HepG2 (cell line): Measurements from ENCODE around the gene PDK1. TPM values are rescaled to one million over a fixed set of nuclear protein-coding genes. Genes with fewer than 3 reads are reported as not detected.

Source experiments
- ATF3 ChIP-seq: sonication (generic); formaldehyde crosslinking; IDR thresholded peaks from 2 replicates; pipeline ENCODE4 v1.4.0; 2020; ENCODE audit warnings: missing genetic modification reagents
- BCLAF1 ChIP-seq: fragments of 450-650 bp; IDR thresholded peaks from 2 replicates; pipeline ENCODE4 v1.6.1; 2017; ENCODE audit warnings: mild to moderate bottlenecking
- CSRNP2 ChIP-seq: sonication (generic); formaldehyde crosslinking; conservative IDR thresholded peaks from 2 replicates; pipeline ENCODE4 v1.8.0; 2022; ENCODE audit warnings: low read depth, missing genetic modification reagents
- HOXA3 ChIP-seq: sonication (generic); formaldehyde crosslinking; IDR thresholded peaks from 2 replicates; pipeline ENCODE4 v1.5.0; 2020; ENCODE audit warnings: missing genetic modification reagents
- MED8 ChIP-seq: sonication (generic); formaldehyde crosslinking; IDR thresholded peaks from 2 replicates; pipeline ENCODE4 v1.8.1; 2023; ENCODE audit warnings: mild to moderate bottlenecking, missing genetic modification reagents; ENCODE audit not compliant: insufficient replicate concordance
- NRL ChIP-seq: sonication (generic); formaldehyde crosslinking; IDR thresholded peaks from 2 replicates; pipeline ENCODE4 v1.5.0; 2020; ENCODE audit warnings: missing genetic modification reagents, mild to moderate bottlenecking, moderate library complexity, borderline replicate concordance
- PBX2 ChIP-seq: IDR thresholded peaks from 2 replicates; pipeline ENCODE4 v1.6.1; 2016; ENCODE audit warnings: control low read depth
- PHF20 ChIP-seq: sonication (generic); formaldehyde crosslinking; IDR thresholded peaks from 2 replicates; pipeline ENCODE4 v1.5.0; 2020; ENCODE audit warnings: mild to moderate bottlenecking, missing genetic modification reagents
- TARDBP ChIP-seq: sonication (generic); formaldehyde crosslinking; IDR thresholded peaks from 2 replicates; pipeline ENCODE4 v1.8.0; 2022; ENCODE audit warnings: mild to moderate bottlenecking, missing genetic modification reagents
- TFDP1 ChIP-seq: IDR thresholded peaks from 2 replicates; pipeline ENCODE4 v1.6.1; 2016; ENCODE audit warnings: missing compliant biosample characterization, missing genetic modification reagents, borderline replicate concordance
- TOE1 ChIP-seq: sonication (generic); formaldehyde crosslinking; IDR thresholded peaks from 2 replicates; pipeline ENCODE4 v1.4.0; 2020; ENCODE audit warnings: mild to moderate bottlenecking, missing genetic modification reagents
- YY1 ChIP-seq: IDR thresholded peaks from 2 replicates; pipeline ENCODE4 v1.6.1; 2011; ENCODE audit warnings: low read length, low read depth, moderate library complexity, mild to moderate bottlenecking; ENCODE audit not compliant: insufficient read depth, insufficient replicate concordance
- ZBTB2 ChIP-seq: sonication (generic); formaldehyde crosslinking; IDR thresholded peaks from 2 replicates; pipeline ENCODE4 v1.8.0; 2022; ENCODE audit warnings: low read depth, missing genetic modification reagents
- ZNF382 ChIP-seq: sonication (generic); formaldehyde crosslinking; IDR thresholded peaks from 2 replicates; pipeline ENCODE4 v1.5.0; 2020; ENCODE audit warnings: missing genetic modification reagents, mild to moderate bottlenecking, borderline replicate concordance
- ZNF383 ChIP-seq: sonication (generic); formaldehyde crosslinking; IDR thresholded peaks from 2 replicates; pipeline ENCODE4 v1.4.0; 2020; ENCODE audit warnings: missing genetic modification reagents, mild to moderate bottlenecking, borderline replicate concordance
- ZNF430 ChIP-seq: sonication (generic); formaldehyde crosslinking; IDR thresholded peaks from 2 replicates; pipeline ENCODE4 v1.9.0; 2021; ENCODE audit warnings: mild to moderate bottlenecking, missing genetic modification reagents
- ZNF605 ChIP-seq: sonication (generic); formaldehyde crosslinking; IDR thresholded peaks from 2 replicates; pipeline ENCODE4 v1.8.0; 2022; ENCODE audit warnings: mild to moderate bottlenecking, missing genetic modification reagents
- ZNF749 ChIP-seq: sonication (generic); formaldehyde crosslinking; IDR thresholded peaks from 2 replicates; pipeline ENCODE4 v1.8.0; 2022; ENCODE audit warnings: mild to moderate bottlenecking, missing genetic modification reagents, moderate library complexity, borderline replicate concordance
- ZNF777 ChIP-seq: sonication (generic); formaldehyde crosslinking; IDR thresholded peaks from 2 replicates; pipeline ENCODE4 v1.4.0; 2020; ENCODE audit warnings: missing genetic modification reagents
- ZNF891 ChIP-seq: sonication (generic); formaldehyde crosslinking; IDR thresholded peaks from 2 replicates; pipeline ENCODE4 v1.5.0; 2020; ENCODE audit warnings: mild to moderate bottlenecking, missing genetic modification reagents
- polyA plus RNA-seq, 8 experiments: library from polyadenylated mRNA; depleted of rRNA in 3 of 8; stranded (reverse) in 7 of 8; unstranded in 1 of 8; fragments of >200 nt; fragmentation: Illumina TruSeq in 4 of 8; extraction: Trizol in 4 of 8; gene quantifications; 2 replicates each; pipeline versions ENCODE4 v1.2.1 to v1.2.3, GENCODE V29; 2011 to 2016; ENCODE audit warnings: low read depth in 4 of 8, missing spikeins in 1 of 8, mixed read lengths in 1 of 8; ENCODE audit not compliant: insufficient read depth in 1 of 8
- total RNA-seq, 5 experiments: library from RNA; depleted of rRNA; stranded (reverse); fragments of >200 nt; fragmentation: Illumina TruSeq; extraction: Trizol; gene quantifications; 2 replicates each; pipeline ENCODE4 v1.2.3, GENCODE V29; 2016; ENCODE audit warnings: low read depth in 1 of 5

Gene PDK1
- total and polyA plus RNA-seq, 2 of the 13 experiments (the other 11 are each of a cell fraction or from before 2014, with no cell fraction given): 11.9 to 96.9 TPM

- TF ChIP-seq BCLAF1 (no peak), TOE1 (CRISPR knock-in tag) (no peak; the same call in 1 of the 2 replicates), NRL (CRISPR knock-in tag) (peak; percentile 25; the same call in 1 of the 2 replicates), ZNF382 (no peak), ZNF891 (CRISPR knock-in tag) (peak; percentile 51; the same call in 1 of the 2 replicates), ZNF383 (CRISPR knock-in tag) (no peak), TARDBP (CRISPR knock-in tag) (no peak; the same call in 1 of the 2 replicates), CSRNP2 (CRISPR knock-in tag) (0 out of 2 replicates have a peak, but pooled peaks have one; percentile 63), ZNF777 (CRISPR knock-in tag) (no peak), TFDP1 (CRISPR knock-in tag) (peak; percentile 62; the same call in 1 of the 2 replicates), PBX2 (CRISPR knock-in tag) (no peak), PHF20 (CRISPR knock-in tag) (no peak), HOXA3 (no peak), ZNF749 (0 out of 2 replicates have a peak, but pooled peaks have one; percentile 14), ZNF605 (CRISPR knock-in tag) (peak; percentile 80), ATF3 (no peak), YY1 (no peak), MED8 (CRISPR knock-in tag) (peak; percentile 63), ZBTB2 (CRISPR knock-in tag) (no peak), ZNF430 (CRISPR knock-in tag) (0 out of 2 replicates have a peak, but pooled peaks have one; percentile 44)
These were observed 569 bp downstream of the PDK1 start (continued) for GRCh38 chr2:172556284-172557033.
